Transverse colon (tissue), 4 donors: ENCODE data around the gene DHX16.

Source experiments
- CTCF ChIP-seq, 5 experiments: fragments of 200-600 bp in 3 of 5; fragments of 450-650 bp in 2 of 5; sonication (generic) in 3 of 5; IDR thresholded peaks; 1 replicate in 2 of 5; 2 replicates in 3 of 5; pipeline ENCODE4 v1.5.1; 2016 to 2017; ENCODE audit warnings: antibody characterized with exemption in 5 of 5, inconsistent platforms in 3 of 5, mild to moderate bottlenecking in 2 of 5, moderate library complexity in 1 of 5
- POLR2AphosphoS5 ChIP-seq, 3 donors: sonication (generic); formaldehyde crosslinking; IDR thresholded peaks; one replicate each; pipeline ENCODE4 v1.6.1; 2016; ENCODE audit warnings: antibody characterized with exemption in 3 of 3

- no peak for TF ChIP-seq CTCF (IDR thresholded peaks at IDR 0.05)
- TF ChIP-seq POLR2AphosphoS5 (IDR thresholded peaks at IDR 0.05) = no peak
These were observed 8.9 kb upstream of the DHX16 start for GRCh38 chr6:30681766-30682142.
